ENCODE data around the gene TMEM125.

Gene TMEM125

DNA sequence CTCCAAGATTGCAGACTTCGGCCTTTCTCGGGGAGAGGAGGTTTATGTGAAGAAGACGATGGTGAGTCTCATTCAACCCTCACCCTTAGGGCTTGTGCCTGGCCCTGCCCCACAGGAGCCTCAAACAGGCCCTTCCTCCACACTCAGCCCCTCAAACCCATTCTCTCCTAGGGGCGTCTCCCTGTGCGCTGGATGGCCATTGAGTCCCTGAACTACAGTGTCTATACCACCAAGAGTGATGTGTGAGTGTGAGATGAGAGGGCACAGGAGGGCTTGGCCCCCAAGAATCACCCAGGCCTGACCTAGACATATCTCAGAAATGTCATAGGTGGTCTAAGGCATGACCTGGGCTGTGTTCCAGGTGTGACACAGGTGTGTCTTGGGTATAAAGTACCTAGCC, 49.5 kb downstream of the TMEM125 start:
- DNase-seq (ENCODE audit: low read depth in 2 of 2): no peak
- TF ChIP-seq, protein P1, sequence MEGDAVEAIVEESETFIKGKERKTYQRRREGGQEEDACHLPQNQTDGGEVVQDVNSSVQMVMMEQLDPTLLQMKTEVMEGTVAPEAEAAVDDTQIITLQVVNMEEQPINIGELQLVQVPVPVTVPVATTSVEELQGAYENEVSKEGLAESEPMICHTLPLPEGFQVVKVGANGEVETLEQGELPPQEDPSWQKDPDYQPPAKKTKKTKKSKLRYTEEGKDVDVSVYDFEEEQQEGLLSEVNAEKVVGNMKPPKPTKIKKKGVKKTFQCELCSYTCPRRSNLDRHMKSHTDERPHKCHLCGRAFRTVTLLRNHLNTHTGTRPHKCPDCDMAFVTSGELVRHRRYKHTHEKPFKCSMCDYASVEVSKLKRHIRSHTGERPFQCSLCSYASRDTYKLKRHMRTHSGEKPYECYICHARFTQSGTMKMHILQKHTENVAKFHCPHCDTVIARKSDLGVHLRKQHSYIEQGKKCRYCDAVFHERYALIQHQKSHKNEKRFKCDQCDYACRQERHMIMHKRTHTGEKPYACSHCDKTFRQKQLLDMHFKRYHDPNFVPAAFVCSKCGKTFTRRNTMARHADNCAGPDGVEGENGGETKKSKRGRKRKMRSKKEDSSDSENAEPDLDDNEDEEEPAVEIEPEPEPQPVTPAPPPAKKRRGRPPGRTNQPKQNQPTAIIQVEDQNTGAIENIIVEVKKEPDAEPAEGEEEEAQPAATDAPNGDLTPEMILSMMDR (IDR thresholded peaks at IDR 0.05; ENCODE audit: low read depth, low read length): no peak
- no peak overlapping the region for H3K4me3 ChIP-seq (replicated peaks in 1 of 2; ENCODE audit: low read depth in 2 of 2, low read length in 2 of 2)

DNA sequence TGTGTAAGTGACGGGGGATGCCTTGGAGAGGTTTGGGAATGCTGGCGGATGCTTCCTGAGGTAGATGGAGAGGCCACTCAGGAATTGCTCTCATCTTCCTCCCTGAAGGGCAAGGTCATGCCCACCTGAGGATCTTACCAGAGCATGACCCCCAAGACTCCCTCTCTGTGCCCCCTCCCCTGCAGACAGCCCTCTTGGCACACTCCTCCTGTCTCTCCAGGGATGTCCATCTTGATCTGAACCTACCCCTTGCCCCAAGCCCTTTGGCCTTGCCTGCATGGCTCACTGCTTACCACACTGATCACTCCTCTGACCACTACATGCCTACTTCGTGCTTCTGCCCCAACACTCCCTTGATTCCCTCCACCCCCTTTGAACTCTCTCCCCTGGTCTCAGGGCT, 50.0 kb downstream of the TMEM125 start:
- TF ChIP-seq, protein P1 (IDR thresholded peaks at IDR 0.05; ENCODE audit: low read depth, low read length): no peak
- H3K4me3 ChIP-seq (replicated peaks in 1 of 2; ENCODE audit: low read depth in 2 of 2, low read length in 2 of 2): no peak overlapping the region
- DNase-seq (ENCODE audit: low read depth in 2 of 2): no peak

DNA sequence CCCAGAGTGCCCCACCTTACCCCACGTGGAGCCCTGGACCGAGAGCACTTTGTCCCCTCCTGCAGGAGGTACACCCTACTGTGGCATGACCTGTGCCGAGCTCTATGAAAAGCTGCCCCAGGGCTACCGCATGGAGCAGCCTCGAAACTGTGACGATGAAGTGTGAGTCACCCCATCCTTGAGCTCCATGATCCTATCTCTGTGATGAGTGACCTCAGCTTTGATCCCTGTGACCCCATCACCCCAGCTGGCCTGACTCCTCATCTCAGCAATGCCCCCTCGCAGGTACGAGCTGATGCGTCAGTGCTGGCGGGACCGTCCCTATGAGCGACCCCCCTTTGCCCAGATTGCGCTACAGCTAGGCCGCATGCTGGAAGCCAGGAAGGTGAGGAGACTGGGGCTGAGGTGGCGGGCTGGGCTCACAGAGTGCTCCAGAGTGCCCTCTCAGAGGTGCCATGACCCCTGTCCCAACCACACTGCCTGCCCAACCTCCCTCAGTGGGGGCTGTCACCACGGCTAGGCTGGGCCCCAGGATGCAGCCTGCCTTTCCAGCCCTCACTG, 51.6 kb downstream of the TMEM125 start:
- no peak overlapping the region for H3K4me3 ChIP-seq (replicated peaks in 1 of 2; ENCODE audit: low read depth in 2 of 2, low read length in 2 of 2)
- TF ChIP-seq, protein P1 (IDR thresholded peaks at IDR 0.05; ENCODE audit: low read depth, low read length): no peak
- DNase-seq (ENCODE audit: low read depth in 2 of 2): no peak

DNA sequence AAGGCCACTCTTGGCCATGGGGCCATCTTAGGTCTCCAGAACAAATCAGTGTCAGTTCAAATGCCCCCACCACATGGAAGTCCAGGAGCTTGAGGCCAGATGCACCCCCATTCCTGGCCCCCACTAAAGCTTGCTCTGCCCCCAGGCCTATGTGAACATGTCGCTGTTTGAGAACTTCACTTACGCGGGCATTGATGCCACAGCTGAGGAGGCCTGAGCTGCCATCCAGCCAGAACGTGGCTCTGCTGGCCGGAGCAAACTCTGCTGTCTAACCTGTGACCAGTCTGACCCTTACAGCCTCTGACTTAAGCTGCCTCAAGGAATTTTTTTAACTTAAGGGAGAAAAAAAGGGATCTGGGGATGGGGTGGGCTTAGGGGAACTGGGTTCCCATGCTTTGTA, 52.7 kb downstream of the TMEM125 start:
- no peak for DNase-seq (ENCODE audit: low read depth in 2 of 2)
- no peak overlapping the region for H3K4me3 ChIP-seq (replicated peaks in 1 of 2; ENCODE audit: low read depth in 2 of 2, low read length in 2 of 2)
- TF ChIP-seq, protein P1 (IDR thresholded peaks at IDR 0.05; ENCODE audit: low read depth, low read length): no peak

All from cardiac fibroblast (primary cell).